GM18517 (cell line): ENCODE measurements around the gene HSPB8.

ENCODE experiments used
- ATAC-seq: cut with Tn5 transposase; IDR thresholded peaks from one replicate; pipeline ENCODE4 v1.9.1; 2021; ENCODE audit warnings: mild to moderate bottlenecking, moderate library complexity; ENCODE audit not compliant: unreplicated experiment

The HSPB8 gene, protein sequence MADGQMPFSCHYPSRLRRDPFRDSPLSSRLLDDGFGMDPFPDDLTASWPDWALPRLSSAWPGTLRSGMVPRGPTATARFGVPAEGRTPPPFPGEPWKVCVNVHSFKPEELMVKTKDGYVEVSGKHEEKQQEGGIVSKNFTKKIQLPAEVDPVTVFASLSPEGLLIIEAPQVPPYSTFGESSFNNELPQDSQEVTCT

DNA sequence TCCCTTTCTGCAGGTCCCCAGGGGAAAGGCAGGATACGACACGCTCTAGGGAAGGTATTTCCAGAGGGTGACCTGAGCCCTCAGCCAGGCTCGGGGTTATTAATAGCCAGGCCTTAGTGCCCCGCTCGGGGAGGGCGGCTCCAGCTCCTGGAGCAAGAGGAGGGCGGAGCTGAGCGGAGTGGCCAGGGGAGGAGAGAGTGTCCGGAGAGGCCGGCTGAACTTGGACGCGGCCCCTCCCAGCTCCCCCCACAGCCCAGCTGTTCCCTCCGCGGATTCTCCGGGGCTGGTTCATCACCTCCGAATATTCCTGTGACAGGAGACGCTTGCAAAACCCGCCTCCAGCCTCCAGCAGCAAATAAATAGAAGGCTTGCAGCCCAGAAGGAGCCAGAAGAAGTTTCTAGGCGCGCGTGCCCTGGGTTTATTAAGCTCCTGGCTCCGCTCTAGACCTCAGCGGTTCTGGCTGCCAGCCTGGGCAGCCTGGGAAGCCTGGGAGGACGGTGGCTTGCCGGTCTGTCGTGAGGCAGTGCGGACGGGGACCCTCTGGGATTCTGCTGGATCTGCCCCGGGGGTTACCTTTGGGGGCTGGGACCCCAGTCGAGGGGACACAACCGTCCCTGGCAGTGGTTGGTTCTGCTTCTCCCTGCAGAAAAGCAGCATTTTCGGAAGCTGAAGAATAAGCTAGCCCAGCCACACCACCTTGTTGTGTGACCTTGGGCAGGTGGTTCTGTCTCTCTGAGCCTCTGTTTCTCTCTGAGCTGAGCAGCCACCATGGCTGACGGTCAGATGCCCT is at the start of gene HSPB8:
Gene HSPB8, plus strand, starts transcription at position 388 of the 791 bp plus-strand sequence. Its CDS starts 382 bp downstream, at position 770.
- no peak for ATAC-seq

DNA sequence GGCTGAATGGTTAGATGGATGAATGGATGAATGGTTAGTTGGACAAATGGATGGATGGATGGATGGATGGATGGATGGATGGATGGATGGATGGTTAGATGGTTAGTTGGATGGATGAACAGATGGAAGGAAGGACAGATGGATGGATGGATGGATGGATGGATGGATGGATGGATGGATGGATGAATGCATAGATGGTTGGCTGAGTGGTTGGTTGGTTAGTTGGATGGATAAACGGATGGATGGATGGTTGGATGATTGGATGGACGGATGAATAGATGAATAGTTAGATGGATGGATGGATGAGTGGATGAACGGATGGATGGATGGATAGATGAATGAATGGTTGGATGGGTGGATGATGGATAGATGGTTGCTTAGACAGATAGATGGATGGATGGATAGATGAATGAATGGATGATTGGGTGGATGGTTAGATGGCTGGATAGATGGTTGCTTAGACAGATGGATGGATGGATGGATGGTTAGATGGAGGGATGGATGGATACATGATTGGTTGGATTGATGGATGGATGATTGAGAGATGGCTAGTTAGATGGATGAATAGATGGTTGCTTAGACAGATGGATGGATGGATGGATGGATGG is 48.8 kb upstream of the HSPB8 start:
- ATAC-seq = no peak

DNA sequence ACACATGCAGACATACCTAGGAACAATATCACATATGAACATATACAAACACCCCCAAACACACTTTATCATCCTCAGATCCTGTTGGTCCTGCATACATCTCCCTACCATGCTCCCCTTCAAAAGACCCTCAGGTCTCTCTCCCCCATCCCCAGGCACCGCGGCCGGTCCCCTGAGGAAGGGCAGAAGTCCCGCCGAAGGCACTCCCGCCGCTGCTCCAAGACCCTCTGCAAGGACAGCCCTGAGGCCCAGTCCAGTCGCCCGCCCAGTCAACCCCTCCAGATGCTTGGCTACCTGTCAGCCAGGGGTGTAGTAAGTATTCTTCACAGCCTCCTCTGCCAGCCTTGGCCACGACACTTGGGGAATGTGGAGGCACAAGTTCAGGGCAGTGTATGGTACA is 48.2 kb upstream of the HSPB8 start:
- no peak for ATAC-seq

DNA sequence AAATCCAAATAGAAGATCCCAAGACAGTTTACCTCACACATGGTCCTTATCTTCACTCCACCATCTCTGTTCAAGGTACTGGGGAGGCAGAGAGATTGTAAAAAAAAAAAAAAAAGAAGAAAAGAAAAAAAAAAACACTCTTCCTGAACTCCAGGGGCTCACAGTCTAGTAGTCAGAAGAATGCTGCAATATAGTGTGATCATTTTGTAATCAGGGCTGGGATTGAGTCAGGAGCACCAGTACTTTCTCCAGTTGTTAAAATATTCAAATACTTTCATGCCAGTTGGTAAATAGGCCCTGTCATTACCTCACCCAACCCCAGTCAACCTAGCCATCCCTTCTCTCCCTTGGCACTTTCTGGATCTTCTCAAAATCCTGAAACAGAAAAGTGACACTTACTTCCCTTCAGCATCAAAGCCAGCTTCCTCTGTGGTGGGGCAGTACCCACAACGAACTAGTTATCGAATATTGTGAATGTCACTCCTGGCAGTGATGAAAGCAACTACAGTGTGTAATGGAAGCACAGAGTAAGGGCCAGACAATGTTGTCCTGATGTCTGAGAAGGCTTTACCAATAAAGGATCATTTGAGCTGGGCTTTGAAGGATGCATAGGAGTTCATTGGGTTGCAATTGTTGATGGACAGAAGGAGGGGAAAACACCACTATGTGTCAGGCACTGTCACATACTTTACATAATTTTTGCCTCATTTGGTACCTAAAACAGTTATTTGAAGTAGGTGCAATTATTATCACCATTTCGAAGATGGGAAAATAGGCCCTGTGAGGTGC is 44.3 kb upstream of the HSPB8 start:
- no peak for ATAC-seq

DNA sequence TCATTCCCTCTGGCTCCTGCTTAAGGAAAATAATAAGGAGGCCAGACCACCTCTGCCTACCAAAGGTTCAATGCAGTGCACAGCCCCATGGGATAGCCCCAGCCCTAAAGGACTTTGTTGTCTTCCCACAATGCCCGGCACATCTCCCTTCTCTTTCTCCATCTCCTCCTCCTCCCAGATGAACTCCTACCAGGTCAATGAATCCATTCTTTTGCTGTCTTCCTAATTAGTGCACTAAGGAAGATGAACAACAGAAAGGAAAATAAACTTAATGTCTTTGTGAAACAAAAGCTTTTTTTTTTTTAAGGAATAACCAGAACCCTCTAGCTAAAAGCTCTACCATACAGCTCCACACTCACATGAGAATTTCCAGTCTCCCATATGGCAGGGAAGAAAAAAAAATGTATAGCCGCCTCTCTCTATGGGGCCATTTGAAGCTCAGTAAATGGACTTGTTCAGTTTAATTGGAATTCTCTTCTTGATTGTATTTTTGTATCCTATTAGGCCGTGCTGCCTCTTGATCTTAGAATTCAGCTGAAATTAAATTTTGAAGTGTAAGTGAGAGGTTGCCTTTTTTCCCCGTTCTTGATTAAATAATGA is 41.8 kb upstream of the HSPB8 start:
- no peak for ATAC-seq

DNA sequence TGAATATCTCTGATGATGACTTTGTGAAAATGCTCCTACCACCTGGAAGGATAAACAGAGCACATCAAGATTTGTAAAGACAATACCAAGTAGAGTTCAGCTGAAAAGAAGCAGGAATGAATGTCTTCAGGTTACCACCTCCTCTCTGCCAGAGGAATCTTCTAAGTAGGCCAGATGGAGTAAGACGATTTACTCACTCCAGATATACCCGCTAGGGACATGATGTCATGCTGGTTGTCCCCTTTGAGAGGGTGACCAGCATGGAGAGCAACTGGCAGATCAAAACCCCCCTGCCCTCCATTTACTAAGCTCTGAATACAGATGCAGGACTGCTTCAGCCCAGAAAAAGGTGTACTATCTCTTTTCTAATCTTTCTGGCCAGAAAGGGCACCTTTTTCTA is 39.3 kb upstream of the HSPB8 start:
- no peak for ATAC-seq

DNA sequence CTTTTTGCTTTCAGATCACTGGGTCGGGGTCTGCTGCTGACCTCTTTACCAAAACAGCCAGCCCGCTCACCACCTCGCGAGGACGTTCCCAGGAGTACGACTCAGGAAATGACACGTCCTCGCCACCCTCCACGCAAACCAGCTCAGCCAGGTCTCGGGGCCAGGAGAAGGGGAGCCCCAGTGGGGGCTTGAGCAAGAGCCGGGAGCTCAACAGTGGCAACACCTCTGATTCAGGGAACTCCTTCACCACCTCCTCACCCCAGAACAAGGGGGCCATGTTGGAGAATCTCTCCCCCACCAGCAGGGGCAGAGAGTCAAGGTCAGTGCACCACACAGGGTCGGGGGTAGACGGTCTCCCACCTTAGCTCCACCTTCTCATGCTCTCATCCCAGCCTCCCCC is 33.4 kb upstream of the HSPB8 start:
- ATAC-seq = no peak

DNA sequence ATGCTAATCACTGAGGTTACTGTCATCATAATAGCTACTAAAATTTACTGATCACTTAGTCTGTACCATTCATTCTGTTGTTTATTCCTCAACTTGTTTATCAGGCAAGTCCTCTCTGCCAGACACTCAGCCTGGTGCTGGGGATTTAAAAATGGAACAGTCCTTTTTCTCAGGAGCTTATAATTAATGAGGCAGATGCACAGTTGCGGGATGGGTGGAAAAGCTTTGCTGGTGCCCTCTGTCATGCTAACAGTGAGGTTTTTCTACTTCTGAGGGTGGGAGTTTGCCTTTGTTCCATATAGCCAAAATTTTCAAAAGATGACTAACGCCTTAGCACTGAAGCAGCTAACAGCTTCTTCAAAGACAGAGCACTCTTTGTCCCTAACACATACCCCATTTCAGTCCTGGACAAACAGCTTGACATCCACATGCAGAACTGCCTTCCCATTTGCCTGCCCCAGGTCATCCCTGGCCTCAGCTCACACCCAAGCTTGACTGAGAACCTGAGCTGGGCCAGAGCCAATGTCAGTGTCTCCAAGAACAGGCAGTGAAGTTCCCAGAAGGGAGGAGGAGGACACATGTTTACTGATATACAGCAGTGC is 30.8 kb upstream of the HSPB8 start:
- ATAC-seq = no peak

DNA sequence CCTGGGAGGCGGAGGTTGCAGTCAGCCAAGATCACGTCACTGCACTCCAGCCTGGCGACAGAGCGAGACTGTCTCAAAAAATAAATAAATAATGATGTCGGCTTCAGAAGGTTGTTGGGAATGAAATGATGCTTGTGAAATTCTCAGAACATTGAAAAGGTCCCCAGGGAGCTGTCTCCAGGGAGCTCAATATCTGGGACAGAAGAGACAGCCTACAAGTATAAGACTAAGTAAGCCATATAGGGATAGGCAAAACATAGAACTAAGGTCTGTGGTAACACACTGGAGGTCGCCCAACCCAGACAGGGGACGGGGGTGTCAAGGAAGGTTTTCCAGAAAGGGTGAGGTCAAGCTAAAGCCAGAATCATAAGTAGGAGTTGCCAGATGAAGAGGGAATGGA is 29.5 kb upstream of the HSPB8 start:
- ATAC-seq = no peak

DNA sequence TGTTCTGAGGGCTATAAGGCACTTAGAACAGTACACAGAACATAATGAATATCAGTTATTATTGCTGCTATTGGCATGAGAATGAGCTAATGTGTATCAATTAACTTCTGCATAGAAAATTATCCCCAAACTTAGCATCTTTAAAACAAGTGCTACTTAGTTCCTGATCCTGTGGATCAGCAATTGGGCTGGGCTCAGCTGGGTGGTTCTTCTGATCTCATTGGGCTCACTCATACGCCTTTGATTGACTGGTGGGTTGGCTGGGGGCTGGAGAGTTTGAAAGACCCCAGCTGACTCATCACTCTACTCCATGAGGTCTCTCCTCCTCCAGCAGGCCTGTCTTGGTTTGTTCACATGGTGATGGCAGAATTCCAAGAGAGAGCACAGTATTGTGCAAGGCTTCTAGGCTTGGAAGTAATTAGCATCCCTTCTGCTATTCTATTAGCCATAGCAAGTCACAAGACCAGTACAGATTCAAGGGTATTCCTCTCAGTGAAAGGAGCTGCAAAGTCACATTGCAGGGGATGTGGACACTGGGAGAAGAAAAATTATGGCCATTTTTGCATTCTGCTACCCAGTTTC is 27.2 kb upstream of the HSPB8 start:
- ATAC-seq = no peak

DNA sequence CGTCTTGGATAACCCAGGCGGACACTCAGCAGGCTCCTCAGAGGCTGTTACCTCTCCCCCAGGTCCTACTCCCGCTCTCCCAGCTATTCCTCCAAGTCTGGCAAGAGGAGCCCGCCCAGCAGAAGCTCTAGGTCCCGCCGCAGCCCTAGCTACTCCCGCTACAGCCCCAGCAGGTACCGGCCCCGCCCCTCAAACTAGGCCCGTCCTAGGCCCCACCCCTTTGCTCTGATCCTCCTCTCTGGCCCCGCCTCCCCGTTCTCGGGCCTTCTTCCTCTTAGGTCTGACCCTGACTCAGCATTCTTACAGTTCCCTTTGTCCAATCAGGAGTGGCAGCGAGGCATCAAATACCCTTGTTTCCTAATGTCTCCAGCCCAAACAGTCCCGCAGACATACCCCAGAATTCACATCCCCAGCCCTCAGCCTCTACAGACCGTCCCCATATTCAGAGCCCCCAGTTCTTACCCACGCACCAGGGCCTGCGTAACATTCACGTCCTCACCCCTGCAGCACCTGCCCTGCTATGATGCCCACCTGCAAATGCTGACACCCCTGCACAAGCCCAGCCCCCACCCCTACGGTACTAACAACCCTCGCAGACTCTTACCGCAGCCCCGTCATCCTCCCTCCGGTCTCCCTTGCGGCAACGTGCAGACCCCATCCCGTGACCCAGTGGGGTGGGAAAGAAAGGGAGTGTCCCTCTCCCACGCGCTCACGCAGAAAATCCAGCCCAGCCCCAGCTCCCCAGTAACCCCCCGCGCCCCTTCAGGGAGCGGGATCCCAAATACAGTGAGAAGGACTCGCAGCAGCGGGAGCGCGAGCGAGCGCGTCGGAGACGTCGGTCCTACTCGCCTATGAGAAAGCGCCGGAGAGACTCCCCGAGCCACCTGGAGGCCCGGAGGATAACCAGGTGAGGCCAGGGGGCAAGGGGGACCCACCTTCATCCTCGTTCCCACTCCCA is 25.0 kb upstream of the HSPB8 start:
- ATAC-seq = no peak

DNA sequence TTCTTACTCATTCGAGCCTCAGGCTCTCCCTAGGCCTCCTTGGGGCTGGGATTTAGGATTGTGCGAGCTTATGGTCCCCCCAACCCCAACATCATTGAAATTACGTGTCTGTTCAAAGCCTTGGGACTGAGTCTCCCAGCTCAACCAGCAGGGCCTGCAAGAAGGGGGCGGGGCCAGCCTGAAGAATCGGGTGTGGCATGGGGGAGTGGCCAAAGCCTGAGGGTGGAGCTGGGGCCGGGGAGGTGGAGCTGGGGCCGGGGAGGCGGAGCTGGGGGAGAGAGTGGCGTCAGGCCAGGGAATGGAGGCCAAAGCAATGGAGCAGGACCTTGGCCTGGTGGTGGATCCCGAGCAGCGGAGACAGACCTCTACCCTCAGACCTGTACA is 24.3 kb upstream of the HSPB8 start:
- no peak for ATAC-seq

DNA sequence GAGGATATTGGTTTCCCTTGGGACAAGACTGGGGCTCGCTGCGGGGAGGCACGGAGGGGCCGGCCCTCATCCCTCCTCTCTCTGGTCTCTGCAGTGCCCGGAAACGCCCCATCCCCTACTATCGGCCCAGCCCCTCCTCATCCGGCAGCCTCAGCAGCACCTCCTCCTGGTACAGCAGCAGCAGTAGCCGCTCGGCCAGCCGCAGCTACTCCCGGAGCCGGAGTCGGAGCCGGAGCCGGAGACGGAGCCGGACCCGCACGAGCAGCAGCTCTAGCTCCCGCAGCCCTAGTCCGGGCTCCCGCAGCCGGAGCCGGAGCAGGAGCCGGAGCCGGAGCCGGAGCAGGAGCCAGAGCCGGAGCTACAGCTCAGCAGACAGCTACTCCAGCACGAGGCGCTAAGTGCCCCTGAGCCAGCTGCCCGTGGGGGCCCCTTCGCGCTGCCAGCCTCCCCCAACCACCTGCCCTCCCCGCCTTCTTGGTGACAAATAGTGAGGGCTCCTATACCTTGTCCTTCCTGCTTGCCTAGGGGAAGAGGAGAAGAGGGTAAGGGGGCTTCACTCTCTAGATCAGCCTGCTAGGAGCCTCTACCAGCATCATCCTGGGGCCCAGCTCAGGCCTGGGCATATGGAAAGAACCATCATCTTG is 22.2 kb upstream of the HSPB8 start:
- no peak for ATAC-seq

DNA sequence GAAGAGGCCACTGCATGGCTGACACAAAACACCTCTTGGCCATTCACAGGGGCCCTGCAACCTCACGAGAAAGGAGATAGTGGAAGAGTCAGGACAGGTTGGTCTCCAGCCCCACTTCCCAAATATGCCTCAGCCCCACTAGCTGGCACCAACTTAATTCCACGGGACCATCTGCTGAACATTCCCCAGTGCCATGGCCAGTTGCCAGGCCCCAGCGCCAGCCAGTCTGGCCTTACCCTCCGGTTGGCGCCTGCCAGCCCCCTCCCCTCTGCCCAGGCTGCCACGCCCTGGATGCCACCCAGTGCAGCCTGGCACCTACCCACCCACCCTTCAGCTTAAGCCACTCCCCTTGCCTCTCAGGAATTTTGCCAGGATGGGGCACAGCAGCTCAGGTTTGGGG is 21.2 kb upstream of the HSPB8 start:
- no peak for ATAC-seq

DNA sequence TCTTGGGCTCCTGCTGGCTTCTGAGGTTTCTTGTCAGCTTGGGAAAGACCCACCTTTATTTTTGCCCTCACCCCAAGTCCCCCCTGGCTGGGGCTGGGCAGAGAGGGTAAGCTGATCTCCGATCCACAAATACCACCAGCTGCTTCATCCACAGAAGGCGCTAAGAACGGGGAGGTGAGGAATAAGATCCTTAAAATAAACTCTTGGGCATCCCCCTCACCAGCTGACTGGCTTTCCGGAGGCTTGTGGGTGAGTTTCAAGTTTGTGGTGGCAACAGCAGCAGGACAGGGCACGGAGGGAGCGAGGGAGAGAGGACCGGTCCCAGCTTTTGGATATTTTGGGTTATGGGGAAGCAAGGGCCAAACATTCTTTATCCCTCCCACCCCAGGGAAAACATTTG is 20.8 kb upstream of the HSPB8 start:
- ATAC-seq = no peak

DNA sequence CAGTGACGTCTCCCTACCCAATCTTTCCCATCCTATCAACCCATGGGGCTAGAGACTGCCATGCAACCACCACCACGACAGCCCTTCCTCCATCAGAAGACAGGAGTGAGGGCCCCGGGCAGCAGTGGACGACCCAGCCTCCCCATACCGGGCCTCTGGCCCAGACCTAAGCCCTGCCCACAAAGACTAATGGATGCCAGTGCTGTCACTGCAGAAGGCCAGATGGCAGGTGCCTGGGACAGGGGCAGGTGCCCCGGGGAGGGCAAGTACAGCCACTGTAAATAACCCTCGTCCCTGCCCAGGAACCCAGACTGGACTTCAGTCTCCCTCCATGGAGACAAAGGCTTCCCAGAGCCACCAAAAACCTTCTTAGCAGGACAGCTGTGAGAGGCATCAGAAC is 20.3 kb upstream of the HSPB8 start:
- ATAC-seq = no peak

DNA sequence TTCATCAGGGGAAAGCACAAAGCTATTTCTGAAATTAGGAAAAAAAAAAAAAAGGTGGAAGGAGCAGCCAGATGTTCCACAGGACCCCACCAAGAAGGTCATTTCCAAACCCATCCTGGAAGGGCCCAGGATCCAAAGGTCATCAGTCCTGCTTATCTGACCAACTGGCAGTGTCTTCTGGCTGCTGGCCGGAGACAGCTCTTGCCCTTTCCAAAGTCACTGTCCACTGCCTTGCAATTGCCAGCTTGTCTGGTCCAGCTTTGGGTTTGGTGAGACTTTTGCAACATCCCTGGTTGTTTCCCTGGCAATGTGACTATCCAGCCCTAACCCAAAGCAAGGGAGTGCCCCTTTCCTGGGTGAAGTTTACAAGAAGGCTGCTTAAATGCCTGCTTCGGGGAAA is 18.9 kb upstream of the HSPB8 start:
- no peak for ATAC-seq

DNA sequence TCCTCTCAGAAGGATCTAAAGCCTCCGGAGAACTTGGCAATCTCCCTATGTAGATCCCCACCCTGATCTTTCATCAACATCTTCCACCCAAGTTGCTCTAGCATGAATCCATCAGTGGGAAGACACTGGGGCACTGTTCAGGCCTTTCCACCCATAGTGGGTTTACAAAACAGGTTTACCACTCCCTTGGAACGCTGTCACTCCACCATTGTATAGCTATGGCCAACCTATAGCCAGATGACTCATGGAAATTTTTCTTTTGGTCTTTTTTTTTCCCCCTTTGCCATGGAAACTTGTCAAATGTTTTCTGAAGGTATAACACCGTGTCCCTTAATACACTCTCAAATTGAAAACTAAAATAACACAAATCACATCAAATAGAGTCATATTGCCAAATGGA is 10.8 kb upstream of the HSPB8 start:
- ATAC-seq = no peak

DNA sequence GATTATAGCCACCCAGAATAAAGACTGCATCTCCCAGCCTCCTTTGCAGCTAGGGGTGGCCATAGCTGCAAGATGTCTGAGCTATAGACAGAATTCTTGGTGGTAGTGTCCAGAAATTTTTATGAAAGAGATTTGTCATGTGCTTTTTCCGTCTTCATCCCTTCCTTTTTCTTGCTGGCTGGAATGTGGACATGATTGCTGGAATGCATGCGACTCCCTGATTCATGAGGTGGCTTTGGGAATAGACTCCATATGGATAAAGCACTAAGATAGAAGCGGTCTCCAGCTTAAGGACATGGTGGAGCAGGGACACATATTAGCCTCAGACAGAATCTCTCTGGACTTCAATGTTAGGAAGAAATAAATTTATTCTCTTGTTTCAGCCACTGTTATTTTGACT is 10.0 kb upstream of the HSPB8 start:
- no peak for ATAC-seq
